Stomach (tissue), 19 donors: ENCODE data around the gene SETDB1. TPM values are rescaled to one million over a fixed set of nuclear protein-coding genes. Genes with fewer than 3 reads are reported as not detected.
A peak's percentile ranks its signal among the peaks of the same experiment; 100 is the strongest.
"Not testable (repeated sequence)": the region's sequence is repeated elsewhere in the genome, so short reads cannot be mapped to it uniquely, and the experiment has no call there.

Experiments
- DNase-seq, 2 donors: peaks; one replicate each; pipeline versions ENCODE4 v3.0.0 to v3.0.0-alpha.2; 2013 to 2019
- H3K27ac ChIP-seq, 5 donors: fragments of 200-600 bp in 4 of 5; sonication (generic) in 4 of 5; one replicate each; pipeline ENCODE4 v1.5.1; 2013 to 2019; ENCODE audit warnings: mild to moderate bottlenecking in 1 of 5, moderate library complexity in 1 of 5
- H3K27me3 ChIP-seq, 3 donors: fragments of 200-600 bp; sonication (generic); one replicate each; pipeline ENCODE4 v1.5.1; 2017 to 2019; ENCODE audit warnings: mixed run types in 1 of 3
- H3K36me3 ChIP-seq, 4 donors: fragments of 200-600 bp; sonication (generic); 1 replicate in 3 of 4; 2 replicates in 1 of 4; pipeline ENCODE4 v1.5.1; 2016 to 2019
- H3K4me1 ChIP-seq, 4 donors: fragments of 200-600 bp; sonication (generic); one replicate each; pipeline ENCODE4 v1.5.1; 2016 to 2019
- H3K4me3 ChIP-seq, 4 donors: fragments of 200-600 bp; sonication (generic) in 3 of 4; one replicate each; pipeline ENCODE4 v1.5.1; 2016 to 2019; ENCODE audit warnings: mild to moderate bottlenecking in 1 of 4
- H3K9me3 ChIP-seq, 4 donors: fragments of 200-600 bp; sonication (generic); one replicate each; pipeline ENCODE4 v1.5.1; 2016 to 2019
- EP300 ChIP-seq: sonication (generic); formaldehyde crosslinking; IDR thresholded peaks from one replicate; pipeline ENCODE4 v1.6.1; 2017; ENCODE audit warnings: antibody characterized with exemption
- POLR2A ChIP-seq, 4 donors: fragments of 450-650 bp; IDR thresholded peaks; one replicate each; pipeline ENCODE4 v1.6.1; 2016; ENCODE audit warnings: antibody characterized with exemption in 4 of 4, control low read depth in 2 of 4, mild to moderate bottlenecking in 1 of 4, moderate library complexity in 1 of 4
- POLR2AphosphoS5 ChIP-seq, 3 donors: sonication (generic); formaldehyde crosslinking; IDR thresholded peaks; one replicate each; pipeline ENCODE4 v1.6.1; 2016; ENCODE audit warnings: antibody characterized with exemption in 3 of 3
- WGBS, 5 donors: extraction: QIAGEN DNeasy Blood & Tissue Kit in 3 of 5; methylation state at CpG; one replicate each; pipeline versions ENCODE4 v1.1.5 to v1.1.7; 2013 to 2018; 5-methylcytosine and 5-hydroxymethylcytosine counted together
- intact Hi-C: fragments of 100-400 bp; cut with DNase I; formaldehyde crosslinking; loops from one replicate; pipeline ENCODE4 v1.15.1; 2023; ENCODE audit warnings: low total_unique reads
- long read RNA-seq, 10 donors: transcript quantifications; one replicate each; lab custom pipeline, GENCODE V29; 2026
- polyA plus RNA-seq, 3 donors: library from polyadenylated mRNA; stranded (reverse); fragments of 200-250 nt; gene quantifications; one replicate each; pipeline ENCODE4 v1.2.3, GENCODE V29; 2013
- total RNA-seq, 5 donors: library from RNA; depleted of rRNA; stranded (reverse); fragments of >200 nt; gene quantifications; one replicate each; pipeline versions ENCODE4 v1.1.0 to v1.2.3, GENCODE V29; 2014 to 2016
- TF ChIP-seq, protein P1 (sequence below), 7 experiments: fragments of 450-650 bp in 4 of 7; fragments of 200-600 bp in 3 of 7; sonication (generic) in 3 of 7; IDR thresholded peaks; one replicate each; pipeline ENCODE4 v1.5.1; 2016 to 2019; ENCODE audit warnings: antibody characterized with exemption in 7 of 7, control low read depth in 2 of 7, mild to moderate bottlenecking in 1 of 7
- donor health status: healthy with polysubstance abuse.
- donor health status: Bipolar disorder and iron deficiency.
- donor health status: healthy.

Gene SETDB1
- total RNA-seq (10 to 100 TPM; 25.4 to 77.3 (median 56.0) TPM), polyA plus RNA-seq (10 to 100 TPM; 13.8 to 19.6 (median 17.3) TPM)
- long read RNA-seq, donor 1, full-length matches to known transcripts = 1 of 1 reads
- long read RNA-seq, donor 1, partial matches to known transcripts = 0 of 1 reads
- long read RNA-seq, donor 1, other reads (novel, unspliced or antisense) = 0 of 1 reads
- long read RNA-seq, donor 2, full-length matches to known transcripts = 3 of 62 reads
- long read RNA-seq, donor 2, partial matches to known transcripts = 59 of 62 reads
- long read RNA-seq, donor 2, other reads (novel, unspliced or antisense) = 0 of 62 reads
- long read RNA-seq, donor 3 = 0 reads
- long read RNA-seq, donor 4 = 0 reads
- long read RNA-seq, donor 5, partial matches to known transcripts = 0 of 4 reads
- long read RNA-seq, donor 5, other reads (novel, unspliced or antisense) = 0 of 4 reads
- long read RNA-seq, donor 6 = 0 reads
- long read RNA-seq, donor 7, partial matches to known transcripts = 0 of 1 reads
- long read RNA-seq, donor 7, other reads (novel, unspliced or antisense) = 0 of 1 reads
- long read RNA-seq, donor 8, partial matches to known transcripts = 6 of 8 reads
- long read RNA-seq, donor 8, other reads (novel, unspliced or antisense) = 0 of 8 reads
- long read RNA-seq, donor 9 = 0 reads
- long read RNA-seq, donor 10 = 0 reads

DNA sequence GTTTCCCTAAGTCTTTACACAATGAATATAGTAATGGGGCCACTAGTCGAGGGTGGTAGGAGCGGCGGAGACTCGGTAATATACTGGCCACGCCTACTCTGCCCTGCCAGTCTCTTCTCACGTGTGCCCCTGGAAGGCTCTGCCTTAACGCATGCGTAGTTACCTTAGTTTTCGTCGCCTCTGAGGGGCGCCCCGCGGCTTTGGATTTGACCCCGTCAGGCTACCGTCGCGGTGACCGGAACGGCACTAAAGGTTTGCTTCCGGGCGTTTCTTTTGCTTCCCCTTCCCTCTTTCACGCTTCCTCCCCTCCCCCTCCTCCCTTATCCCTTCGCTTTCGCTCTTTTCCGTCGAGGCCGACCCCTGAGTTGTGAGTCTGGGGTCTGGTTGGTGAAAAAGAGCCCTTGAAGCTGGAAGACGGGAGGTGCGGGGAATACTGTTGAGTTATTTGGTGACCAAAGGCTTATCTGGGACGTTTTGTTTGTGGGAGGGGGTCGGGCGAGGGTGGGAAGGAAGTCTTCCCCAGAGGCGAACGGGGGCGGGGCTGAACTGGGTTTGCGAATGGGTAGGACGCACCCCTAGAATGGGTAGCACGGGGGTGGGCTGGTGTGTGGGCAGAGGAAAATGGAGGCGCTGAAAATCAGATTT lies at the start of gene SETDB1:
Gene SETDB1, plus strand, starts transcription at position 267 of the 645 bp plus-strand sequence. CDS start 1,352 bp downstream, outside the sequence.
- intact Hi-C loops = no loop called here

DNA sequence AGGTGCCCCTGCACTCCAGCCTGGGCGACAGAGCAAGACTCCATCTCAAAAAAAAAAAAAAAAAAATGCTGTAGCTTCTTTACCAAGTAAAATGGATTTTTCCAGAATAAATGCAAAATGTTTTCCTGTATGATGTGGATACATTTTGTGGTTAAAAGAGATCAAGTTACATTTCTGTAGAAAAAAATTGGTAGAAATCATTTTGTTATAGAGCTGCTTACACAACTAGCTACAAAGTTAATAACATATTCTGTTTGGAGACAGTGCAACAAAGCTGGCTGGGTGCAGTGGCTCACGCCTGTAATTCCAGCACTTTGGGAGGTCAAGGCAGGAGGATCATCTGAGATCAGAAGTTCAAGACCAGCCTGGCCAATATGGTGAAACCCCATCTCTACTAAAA lies 47.2 kb upstream of the SETDB1 start:
- 79 to 95% (median 83%) methylated on average over 2 of the region's 2 CpGs for WGBS, 5 donors
- H3K4me1 ChIP-seq = peaks cover 14 to 26% (median 18%) of the 10 kb centered on the region in 4 donors
- intact Hi-C loops = not testable (repeated sequence)

More for the DNA sequence above, at the start of gene SETDB1:
- Histone ChIP-seq H3K36me3 (peaks cover 26 to 40% (median 38%) of the 10 kb centered on the region in 4 donors), H3K9me3 (no peaks in the 10 kb centered on the region), H3K4me1 (peaks cover 8 to 28% (median 18%) of the 10 kb centered on the region in 4 donors), H3K27ac (peak within 1 kb of the TSS; percentile 86 to 91 (median 90)), H3K4me3 (peak within 1 kb of the TSS; percentile 68 to 93 (median 76)), H3K27me3 (no peaks in the 10 kb centered on the region)
- WGBS, 5 donors = 0 to 1% (median 0%) methylated on average over 39 of the region's 39 CpGs
- DNase-seq = peak; percentile 95 to 99
- TF ChIP-seq, protein P1, sequence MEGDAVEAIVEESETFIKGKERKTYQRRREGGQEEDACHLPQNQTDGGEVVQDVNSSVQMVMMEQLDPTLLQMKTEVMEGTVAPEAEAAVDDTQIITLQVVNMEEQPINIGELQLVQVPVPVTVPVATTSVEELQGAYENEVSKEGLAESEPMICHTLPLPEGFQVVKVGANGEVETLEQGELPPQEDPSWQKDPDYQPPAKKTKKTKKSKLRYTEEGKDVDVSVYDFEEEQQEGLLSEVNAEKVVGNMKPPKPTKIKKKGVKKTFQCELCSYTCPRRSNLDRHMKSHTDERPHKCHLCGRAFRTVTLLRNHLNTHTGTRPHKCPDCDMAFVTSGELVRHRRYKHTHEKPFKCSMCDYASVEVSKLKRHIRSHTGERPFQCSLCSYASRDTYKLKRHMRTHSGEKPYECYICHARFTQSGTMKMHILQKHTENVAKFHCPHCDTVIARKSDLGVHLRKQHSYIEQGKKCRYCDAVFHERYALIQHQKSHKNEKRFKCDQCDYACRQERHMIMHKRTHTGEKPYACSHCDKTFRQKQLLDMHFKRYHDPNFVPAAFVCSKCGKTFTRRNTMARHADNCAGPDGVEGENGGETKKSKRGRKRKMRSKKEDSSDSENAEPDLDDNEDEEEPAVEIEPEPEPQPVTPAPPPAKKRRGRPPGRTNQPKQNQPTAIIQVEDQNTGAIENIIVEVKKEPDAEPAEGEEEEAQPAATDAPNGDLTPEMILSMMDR (IDR thresholded peaks at IDR 0.05) = no peak
- peak; percentile 75 to 96 (median 86) for TF ChIP-seq POLR2AphosphoS5 (IDR thresholded peaks at IDR 0.05)

GRCh38 chr1:150881331-150882070 lies 44.7 kb upstream of the SETDB1 start:
- no peak for DNase-seq
- Histone ChIP-seq H3K36me3 (no peaks in the 10 kb centered on the region), H3K4me1 (peaks cover 0 to 9% (median 2%) of the 10 kb centered on the region in 4 donors), H3K9me3 (no peaks in the 10 kb centered on the region), H3K4me3 (no peak overlapping the region), H3K27me3 (no peaks in the 10 kb centered on the region), H3K27ac (peak overlapping the region in 4 of 5 donors; percentile 45 to 75 (median 52))
- TF ChIP-seq, protein P1 (IDR thresholded peaks at IDR 0.05) = no peak
- peak in 2 of 3 donors; percentile 19 to 20 for TF ChIP-seq POLR2AphosphoS5 (IDR thresholded peaks at IDR 0.05)
- intact Hi-C loops = no loop called here
- 56 to 81% (median 73%) methylated on average over 2 of the region's 2 CpGs for WGBS, 5 donors

More for the DNA sequence above, 47.2 kb upstream of the SETDB1 start:
- H3K27ac ChIP-seq = peak overlapping the region in 1 of 5 donors; percentile 28
- H3K27me3 ChIP-seq, H3K4me3 ChIP-seq, H3K36me3 ChIP-seq, DNase-seq, H3K9me3 ChIP-seq: not testable (repeated sequence)

GRCh38 chr1:150883121-150883520 lies 43.0 kb upstream of the SETDB1 start:
- H3K27me3 ChIP-seq, DNase-seq, H3K4me3 ChIP-seq, H3K27ac ChIP-seq, H3K36me3 ChIP-seq, H3K4me1 ChIP-seq, H3K9me3 ChIP-seq, intact Hi-C loops: not testable (repeated sequence)
- WGBS, 5 donors = 86 to 96% (median 92%) methylated on average over 5 of the region's 5 CpGs

- Histone ChIP-seq H3K4me3 (no peak within 1 kb of the TSS), H3K36me3 (no peaks in the 10 kb centered on the region), H3K27me3 (no peaks in the 10 kb centered on the region), H3K4me1 (no peaks in the 10 kb centered on the region), H3K27ac (no peak within 1 kb of the TSS), H3K9me3 (no peaks in the 10 kb centered on the region)
- intact Hi-C loops = no loop called here
- 36 to 56% (median 45%) methylated on average over 3 of the region's 3 CpGs for WGBS, 5 donors
- TF ChIP-seq POLR2A (IDR thresholded peaks at IDR 0.05) (no peak), EP300 (no peak)
- peak in 1 of 2 donors; percentile 15 for DNase-seq
Measured at GRCh38 chr1:150887018-150887417, 39.1 kb upstream of the SETDB1 start, which contains the start of gene CTXND2. Gene CTXND2, plus strand, starts transcription at chr1:150887136. Its CDS starts 25,179 bp downstream, at chr1:150912315.
